OCI-LY1 (cell line): ENCODE data around the gene SLC51B.

Experiments used
- H2AFZ ChIP-seq: fragments of 200-600 bp; sonication (generic), shearing (Covaris generic); 2 replicates; pipeline ENCODE4 v1.6.0; 2014; ENCODE audit warnings: antibody characterized with exemption, mild to moderate bottlenecking, low read length
- H3F3A ChIP-seq: fragments of 200-600 bp; sonication (generic), shearing (Covaris generic); 2 replicates; pipeline ENCODE4 v1.6.0; 2014; ENCODE audit warnings: mild to moderate bottlenecking, antibody characterized with exemption, low read length, moderate library complexity; ENCODE audit not compliant: insufficient read depth
- H3K27ac ChIP-seq: fragments of 200-600 bp; sonication (generic); 2 replicates; pipeline ENCODE4 v1.5.1; 2014; ENCODE audit warnings: low read length, mixed run types, mild to moderate bottlenecking, low read depth; ENCODE audit not compliant: poor library complexity, severe bottlenecking
- H3K27me3 ChIP-seq: fragments of 200-600 bp; sonication (generic); 2 replicates; pipeline ENCODE4 v1.6.0; 2014; ENCODE audit warnings: antibody characterized with exemption, mild to moderate bottlenecking, low read length, moderate library complexity; ENCODE audit not compliant: insufficient read depth
- H3K36me3 ChIP-seq: fragments of 200-600 bp; sonication (generic); 2 replicates; pipeline ENCODE4 v1.6.1; 2014; ENCODE audit warnings: mild to moderate bottlenecking, antibody characterized with exemption, low read length, moderate library complexity, mixed read lengths; ENCODE audit not compliant: insufficient read depth
- H3K4me1 ChIP-seq: fragments of 200-600 bp; sonication (generic); 2 replicates; pipeline ENCODE4 v1.5.1; 2014; ENCODE audit warnings: mild to moderate bottlenecking, low read length, moderate library complexity; ENCODE audit not compliant: insufficient read depth, severe bottlenecking
- H3K4me2 ChIP-seq: fragments of 200-600 bp; sonication (generic), shearing (Covaris generic); 2 replicates; pipeline ENCODE4 v1.6.1; 2014; ENCODE audit warnings: low read length
- H3K4me3 ChIP-seq: fragments of 200-600 bp; sonication (generic); 2 replicates; pipeline ENCODE4 v1.5.1; 2014; ENCODE audit warnings: low read length, low read depth, mild to moderate bottlenecking, mixed read lengths; ENCODE audit not compliant: poor library complexity, severe bottlenecking
- H3K79me2 ChIP-seq: fragments of 200-600 bp; shearing (Covaris generic); 2 replicates; pipeline ENCODE4 v1.6.1; 2016; ENCODE audit warnings: mixed run types, low read length, mixed read lengths; ENCODE audit not compliant: insufficient read depth
- H3K9ac ChIP-seq: fragments of 200-600 bp; sonication (generic), shearing (Covaris generic); 2 replicates; pipeline ENCODE4 v1.6.1; 2014; ENCODE audit warnings: mild to moderate bottlenecking, low read length, mixed read lengths
- H3K9me2 ChIP-seq: fragments of 200-600 bp; sonication (generic), shearing (Covaris generic); 2 replicates; pipeline ENCODE4 v1.6.1; 2014; ENCODE audit warnings: low read depth, mild to moderate bottlenecking, low read length, mixed read lengths
- H3K9me3 ChIP-seq: fragments of 200-600 bp; shearing (Covaris generic); 2 replicates; pipeline ENCODE4 v1.6.1; 2014; ENCODE audit warnings: low read length, mixed read lengths
- H4K20me1 ChIP-seq: fragments of 200-600 bp; sonication (generic), shearing (Covaris generic); 2 replicates; pipeline ENCODE4 v1.6.0; 2016; ENCODE audit warnings: mild to moderate bottlenecking, low read length; ENCODE audit not compliant: insufficient read depth
- EZH2 ChIP-seq: fragments of 200-600 bp; sonication (generic), shearing (Covaris generic); IDR thresholded peaks from 2 replicates; pipeline ENCODE4 v1.8.0; 2017; ENCODE audit warnings: borderline replicate concordance, mixed run types, mild to moderate bottlenecking, antibody characterized with exemption, low read length, moderate library complexity, mixed read lengths
- TF ChIP-seq, protein P1 (sequence below): fragments of 200-600 bp; sonication (generic), shearing (Covaris generic); IDR thresholded peaks from 2 replicates; pipeline ENCODE4 v1.5.1; 2017; ENCODE audit warnings: mild to moderate bottlenecking, antibody characterized with exemption, low read length, moderate library complexity, mixed read lengths

Gene SLC51B

DNA sequence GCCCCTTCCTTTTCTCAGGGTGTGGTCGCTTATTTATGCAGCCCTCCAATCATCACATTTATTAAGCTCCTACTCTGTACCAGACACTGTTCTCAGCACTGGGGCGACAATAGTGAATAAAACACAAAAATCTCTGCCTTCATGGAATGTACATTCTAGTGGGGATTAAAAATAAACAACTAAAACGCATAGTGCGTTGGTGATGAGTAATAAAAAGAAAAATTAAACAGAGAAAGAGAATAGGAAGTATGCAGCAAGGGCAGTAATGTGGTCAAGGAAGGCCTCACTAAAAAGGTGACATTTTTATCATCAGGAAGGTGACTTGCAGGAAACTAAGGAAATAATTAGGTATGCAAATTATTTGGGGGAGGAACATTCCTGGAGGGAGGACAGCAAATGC, 5.1 kb downstream of the SLC51B start:
- no peaks in the 10 kb centered on the region for H3K9me2 ChIP-seq
- H3K4me2 ChIP-seq = no peak overlapping the region
- no peaks in the 10 kb centered on the region for H3K36me3 ChIP-seq
- no peaks in the 10 kb centered on the region for H4K20me1 ChIP-seq
- H3F3A ChIP-seq = no peaks in the 10 kb centered on the region
- no peak overlapping the region for H2AFZ ChIP-seq
- no peak for TF ChIP-seq EZH2
- TF ChIP-seq, protein P1, sequence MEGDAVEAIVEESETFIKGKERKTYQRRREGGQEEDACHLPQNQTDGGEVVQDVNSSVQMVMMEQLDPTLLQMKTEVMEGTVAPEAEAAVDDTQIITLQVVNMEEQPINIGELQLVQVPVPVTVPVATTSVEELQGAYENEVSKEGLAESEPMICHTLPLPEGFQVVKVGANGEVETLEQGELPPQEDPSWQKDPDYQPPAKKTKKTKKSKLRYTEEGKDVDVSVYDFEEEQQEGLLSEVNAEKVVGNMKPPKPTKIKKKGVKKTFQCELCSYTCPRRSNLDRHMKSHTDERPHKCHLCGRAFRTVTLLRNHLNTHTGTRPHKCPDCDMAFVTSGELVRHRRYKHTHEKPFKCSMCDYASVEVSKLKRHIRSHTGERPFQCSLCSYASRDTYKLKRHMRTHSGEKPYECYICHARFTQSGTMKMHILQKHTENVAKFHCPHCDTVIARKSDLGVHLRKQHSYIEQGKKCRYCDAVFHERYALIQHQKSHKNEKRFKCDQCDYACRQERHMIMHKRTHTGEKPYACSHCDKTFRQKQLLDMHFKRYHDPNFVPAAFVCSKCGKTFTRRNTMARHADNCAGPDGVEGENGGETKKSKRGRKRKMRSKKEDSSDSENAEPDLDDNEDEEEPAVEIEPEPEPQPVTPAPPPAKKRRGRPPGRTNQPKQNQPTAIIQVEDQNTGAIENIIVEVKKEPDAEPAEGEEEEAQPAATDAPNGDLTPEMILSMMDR = no peak
- H3K4me3 ChIP-seq = no peak overlapping the region
- H3K4me1 ChIP-seq = peaks cover 12% of the 10 kb centered on the region
- no peaks in the 10 kb centered on the region for H3K79me2 ChIP-seq
- no peaks in the 10 kb centered on the region for H3K9me3 ChIP-seq
- no peaks in the 10 kb centered on the region for H3K27me3 ChIP-seq
- H3K27ac ChIP-seq = no peak overlapping the region
- H3K9ac ChIP-seq = no peak overlapping the region

DNA sequence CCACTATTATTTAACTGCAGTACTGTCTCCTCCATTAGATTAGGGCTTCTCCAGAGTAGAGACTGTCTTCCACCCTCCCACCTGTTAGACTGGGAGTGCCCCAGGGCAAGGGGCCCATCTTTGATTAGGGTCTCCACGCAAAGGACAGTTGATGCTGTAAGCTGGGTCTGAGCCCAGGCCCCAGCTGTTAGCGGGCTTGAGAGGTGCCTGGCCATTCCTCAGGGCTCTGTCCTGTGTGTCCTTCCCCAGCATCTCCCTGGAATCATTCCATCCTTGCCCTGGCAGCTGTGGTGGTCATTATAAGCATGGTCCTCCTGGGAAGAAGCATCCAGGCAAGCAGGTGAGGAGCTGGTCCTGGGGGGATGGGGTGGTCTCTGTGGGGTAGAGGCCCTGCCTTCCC, 6.1 kb downstream of the SLC51B start:
- H4K20me1 ChIP-seq = no peaks in the 10 kb centered on the region
- no peaks in the 10 kb centered on the region for H3K27me3 ChIP-seq
- peaks cover 12% of the 10 kb centered on the region for H3K4me1 ChIP-seq
- H3K36me3 ChIP-seq = no peaks in the 10 kb centered on the region
- H3K27ac ChIP-seq = no peak overlapping the region
- no peak overlapping the region for H3K4me2 ChIP-seq
- no peak overlapping the region for H2AFZ ChIP-seq
- H3F3A ChIP-seq = no peaks in the 10 kb centered on the region
- H3K79me2 ChIP-seq = no peaks in the 10 kb centered on the region
- H3K9me2 ChIP-seq = no peaks in the 10 kb centered on the region
- H3K9me3 ChIP-seq = no peaks in the 10 kb centered on the region
- no peak overlapping the region for H3K4me3 ChIP-seq
- no peak overlapping the region for H3K9ac ChIP-seq
- no peak for TF ChIP-seq EZH2
- TF ChIP-seq, protein P1 = no peak

DNA sequence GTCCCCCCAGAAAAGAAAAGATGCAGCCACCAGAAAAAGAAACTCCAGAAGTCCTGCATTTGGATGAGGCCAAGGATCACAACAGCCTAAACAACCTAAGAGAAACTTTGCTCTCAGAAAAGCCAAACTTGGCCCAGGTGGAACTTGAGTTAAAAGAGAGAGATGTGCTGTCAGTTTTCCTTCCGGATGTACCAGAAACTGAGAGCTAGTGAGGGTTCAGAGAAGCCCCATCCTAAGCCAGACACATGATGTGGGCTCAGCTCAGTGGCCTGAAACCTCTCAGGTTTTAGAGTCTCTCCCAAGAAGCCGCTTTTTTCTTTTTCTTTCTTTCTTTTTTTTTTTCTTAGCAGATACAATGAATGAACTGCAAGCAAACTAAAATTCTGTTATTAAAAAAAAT, 7.8 kb downstream of the SLC51B start:
- Histone ChIP-seq H3K79me2 (no peaks in the 10 kb centered on the region), H3K36me3 (no peaks in the 10 kb centered on the region), H3K9me2 (no peaks in the 10 kb centered on the region), H3K4me3 (no peak overlapping the region), H2AFZ (no peak overlapping the region), H3K27ac (no peak overlapping the region), H3K4me2 (no peak overlapping the region), H3F3A (no peaks in the 10 kb centered on the region), H3K27me3 (no peaks in the 10 kb centered on the region), H3K9ac (no peak overlapping the region), H4K20me1 (no peaks in the 10 kb centered on the region), H3K4me1 (peaks cover 12% of the 10 kb centered on the region), H3K9me3 (no peaks in the 10 kb centered on the region)
- TF ChIP-seq EZH2 = no peak
- TF ChIP-seq, protein P1 = no peak
